Measurements from ENCODE around the gene INPP5J.

The INPP5J gene

DNA sequence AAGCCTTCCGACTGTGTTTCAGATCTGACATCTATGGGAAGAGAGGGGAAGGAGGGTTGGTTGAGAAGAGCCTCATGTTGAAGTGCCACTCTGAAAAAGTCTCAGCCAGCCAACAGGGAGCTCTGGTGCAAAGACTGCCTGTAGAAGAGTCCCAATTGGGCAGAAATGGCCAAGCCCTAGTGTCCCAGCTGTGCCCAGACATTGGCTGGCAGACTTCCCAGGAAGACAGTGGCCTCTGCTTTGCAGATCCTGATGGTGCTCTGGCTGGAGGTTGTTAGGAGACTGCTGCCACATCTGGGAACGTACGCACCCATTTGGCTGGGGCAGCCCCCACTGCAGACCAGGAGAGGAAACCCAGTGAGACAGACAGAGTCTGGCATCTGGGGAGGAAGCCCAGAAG is 20.8 kb downstream of the INPP5J start:
- TF ChIP-seq, protein P1, sequence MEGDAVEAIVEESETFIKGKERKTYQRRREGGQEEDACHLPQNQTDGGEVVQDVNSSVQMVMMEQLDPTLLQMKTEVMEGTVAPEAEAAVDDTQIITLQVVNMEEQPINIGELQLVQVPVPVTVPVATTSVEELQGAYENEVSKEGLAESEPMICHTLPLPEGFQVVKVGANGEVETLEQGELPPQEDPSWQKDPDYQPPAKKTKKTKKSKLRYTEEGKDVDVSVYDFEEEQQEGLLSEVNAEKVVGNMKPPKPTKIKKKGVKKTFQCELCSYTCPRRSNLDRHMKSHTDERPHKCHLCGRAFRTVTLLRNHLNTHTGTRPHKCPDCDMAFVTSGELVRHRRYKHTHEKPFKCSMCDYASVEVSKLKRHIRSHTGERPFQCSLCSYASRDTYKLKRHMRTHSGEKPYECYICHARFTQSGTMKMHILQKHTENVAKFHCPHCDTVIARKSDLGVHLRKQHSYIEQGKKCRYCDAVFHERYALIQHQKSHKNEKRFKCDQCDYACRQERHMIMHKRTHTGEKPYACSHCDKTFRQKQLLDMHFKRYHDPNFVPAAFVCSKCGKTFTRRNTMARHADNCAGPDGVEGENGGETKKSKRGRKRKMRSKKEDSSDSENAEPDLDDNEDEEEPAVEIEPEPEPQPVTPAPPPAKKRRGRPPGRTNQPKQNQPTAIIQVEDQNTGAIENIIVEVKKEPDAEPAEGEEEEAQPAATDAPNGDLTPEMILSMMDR (IDR thresholded peaks at IDR 0.05; ENCODE audit: insufficient read depth, missing control alignments): no peak
- no peak for FAIRE-seq

DNA sequence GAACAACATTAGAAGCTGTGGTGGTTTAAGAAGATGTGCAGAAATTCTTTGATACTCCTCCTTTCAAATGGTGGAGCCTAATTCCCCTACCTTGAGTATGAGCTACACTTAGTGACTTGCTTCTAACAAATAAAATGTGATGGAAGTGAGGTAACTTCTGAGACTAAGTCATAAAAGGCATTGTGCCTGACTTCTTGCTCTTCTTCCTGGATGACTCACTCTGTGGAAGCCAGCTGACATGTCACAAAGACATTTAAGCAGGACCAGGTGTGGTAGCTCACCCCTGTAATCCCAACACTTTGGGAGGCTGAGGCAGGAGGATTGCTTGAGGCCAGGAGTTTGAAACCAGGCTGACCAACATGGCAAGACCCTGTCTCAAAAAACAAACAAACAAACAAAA is 21.5 kb downstream of the INPP5J start:
- TF ChIP-seq, protein P1 (IDR thresholded peaks at IDR 0.05; ENCODE audit: insufficient read depth, missing control alignments): no peak
- no peak for FAIRE-seq
- DNase-seq (ENCODE audit: insufficient read length, low spot score): no peak

More for the DNA sequence above, 20.8 kb downstream of the INPP5J start:
- no peak for DNase-seq (ENCODE audit: insufficient read length, low spot score)

DNA sequence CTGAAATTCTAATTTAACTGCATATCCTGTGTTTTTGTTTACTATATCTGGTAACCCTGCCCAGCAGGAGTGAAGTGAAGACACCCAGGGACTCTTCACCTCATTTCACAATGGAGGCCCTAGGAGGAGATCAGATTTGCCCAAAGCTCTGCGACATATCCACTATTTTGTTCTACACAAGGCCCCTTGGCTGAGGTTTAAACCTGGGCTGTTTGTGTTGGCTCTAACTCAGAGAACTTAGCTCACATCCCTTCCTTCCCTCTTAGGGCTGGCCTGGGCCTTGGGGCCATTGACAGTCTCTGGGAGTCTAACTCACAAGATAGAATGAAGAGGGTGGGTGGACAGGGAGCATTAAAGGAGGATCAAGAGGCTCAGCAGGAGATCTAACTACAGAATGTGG is 25.7 kb downstream of the INPP5J start:
- DNase-seq (ENCODE audit: insufficient read length, low spot score) (no peak), FAIRE-seq (no peak)
- TF ChIP-seq, protein P1 (IDR thresholded peaks at IDR 0.05; ENCODE audit: insufficient read depth, missing control alignments): no peak

DNA sequence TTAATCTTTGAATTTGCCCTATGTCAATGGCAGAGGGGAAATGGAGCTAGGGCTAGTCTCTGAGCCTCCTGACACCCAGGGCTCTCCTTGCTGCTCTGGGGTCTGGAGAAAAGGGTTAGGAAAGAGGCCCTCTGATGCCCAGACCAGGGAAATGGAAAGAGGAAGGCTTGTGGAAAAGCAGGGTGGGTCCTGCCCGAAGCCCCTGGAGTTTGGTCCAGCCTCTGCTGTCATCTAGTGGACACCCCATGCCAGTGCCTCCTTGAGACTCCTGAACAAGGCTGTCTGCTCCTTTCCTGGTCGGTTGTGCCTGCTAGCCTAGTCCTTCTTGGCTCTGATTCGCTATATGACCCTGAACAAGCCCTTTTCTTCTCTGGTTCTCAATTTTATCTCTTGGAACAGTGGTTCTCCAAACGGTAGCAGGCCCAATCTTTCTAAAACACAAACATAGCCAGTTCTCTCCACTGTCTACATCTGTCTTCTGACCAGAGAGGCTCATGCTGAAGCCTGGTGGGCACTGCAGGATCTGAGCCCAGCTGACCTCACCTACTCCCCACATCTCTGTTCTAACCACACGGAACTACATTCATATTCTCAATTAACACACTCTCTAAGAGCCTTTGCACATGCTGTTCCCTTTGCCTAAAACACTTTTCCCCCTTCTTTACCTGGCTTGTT is 26.3 kb downstream of the INPP5J start:
- FAIRE-seq (no peak), DNase-seq (ENCODE audit: insufficient read length, low spot score) (peak; percentile 34)
- TF ChIP-seq, protein P1 (IDR thresholded peaks at IDR 0.05; ENCODE audit: insufficient read depth, missing control alignments): peak; percentile 90

DNA sequence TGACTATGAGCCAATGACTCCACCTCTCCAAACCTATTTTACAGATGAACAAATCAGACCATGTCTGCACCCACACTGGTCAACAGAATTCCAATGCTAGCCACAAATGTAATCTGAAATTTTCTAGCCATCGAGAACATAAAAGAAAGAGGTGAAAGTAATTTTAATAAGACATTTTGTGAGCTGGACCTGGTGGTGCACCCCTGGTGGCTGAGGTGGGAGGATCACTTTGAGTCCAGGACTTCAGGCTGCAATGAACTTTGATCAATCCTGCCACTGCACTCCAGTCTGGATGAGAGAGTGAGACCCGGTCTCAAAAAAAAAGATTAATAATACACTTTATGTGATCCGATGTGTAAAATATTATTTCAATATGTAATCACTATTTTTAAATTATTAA is 27.8 kb downstream of the INPP5J start:
- no peak for FAIRE-seq
- no peak for DNase-seq (ENCODE audit: insufficient read length, low spot score)
- TF ChIP-seq, protein P1 (IDR thresholded peaks at IDR 0.05; ENCODE audit: insufficient read depth, missing control alignments): no peak

DNA sequence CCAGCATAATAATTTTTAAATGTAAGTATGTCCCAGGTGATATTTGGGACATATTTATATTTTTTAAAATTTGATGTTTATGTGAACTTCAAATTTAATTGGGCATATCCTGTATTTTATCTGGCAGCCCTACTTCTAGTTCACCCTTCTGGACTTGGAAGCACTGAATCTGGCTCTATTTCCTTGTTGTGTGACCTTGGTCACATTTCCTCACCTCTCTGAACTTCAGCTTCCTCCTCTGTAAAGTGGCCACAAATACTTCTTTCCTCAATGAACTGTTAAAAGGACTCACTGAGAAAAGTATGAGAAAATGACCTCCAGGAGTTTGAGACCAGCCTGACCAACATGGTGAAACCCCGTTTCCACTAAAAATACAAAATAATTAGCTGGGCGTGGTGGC is 29.1 kb downstream of the INPP5J start:
- no peak for FAIRE-seq
- no peak for DNase-seq (ENCODE audit: insufficient read length, low spot score)
- TF ChIP-seq, protein P1 (IDR thresholded peaks at IDR 0.05; ENCODE audit: insufficient read depth, missing control alignments): no peak

DNA sequence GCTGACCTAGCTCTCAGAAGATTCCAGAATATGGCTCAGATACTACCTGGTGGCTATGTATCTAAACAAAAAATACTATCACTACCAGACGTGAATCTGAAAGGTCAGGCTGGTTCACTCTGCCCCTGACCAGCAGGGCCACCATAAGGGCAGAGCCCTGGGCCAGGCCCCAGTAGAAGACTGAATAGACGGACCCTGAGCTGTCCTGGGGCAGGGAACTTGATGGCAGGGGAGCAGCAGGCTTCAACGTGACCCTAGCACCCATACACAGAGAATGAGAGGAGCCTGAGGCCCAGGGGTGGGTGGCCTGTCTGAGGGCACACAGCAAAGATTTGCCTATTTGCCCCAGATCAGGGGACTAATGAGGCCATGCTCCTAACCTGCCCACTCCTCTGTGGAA is 30.6 kb downstream of the INPP5J start:
- no peak for FAIRE-seq
- TF ChIP-seq, protein P1 (IDR thresholded peaks at IDR 0.05; ENCODE audit: insufficient read depth, missing control alignments): no peak
- DNase-seq (ENCODE audit: insufficient read length, low spot score): no peak
